Aorta (tissue), 5 donors: Measurements from ENCODE around the gene CTIF. TPM values are rescaled to one million over a fixed set of nuclear protein-coding genes. Genes with fewer than 3 reads are reported as not detected.

Experiments
- ATAC-seq: fragments of 200-7000 bp; cut with Tn5 transposase; one replicate; pipeline ENCODE4 v1.9.1; 2022; ENCODE audit warnings: moderate library complexity; ENCODE audit not compliant: low FRiP score
- DNase-seq, 2 donors: peaks; one replicate each; pipeline ENCODE4 v3.0.0-alpha.2; 2020
- H3K27ac ChIP-seq, 2 donors: one replicate each; pipeline ENCODE4 v1.5.1; 2013; ENCODE audit warnings: low read length in 2 of 2, mild to moderate bottlenecking in 2 of 2, moderate library complexity in 2 of 2, control low read depth in 1 of 2, inconsistent platforms in 1 of 2, low read depth in 1 of 2
- H3K27me3 ChIP-seq, 2 donors: one replicate each; pipeline ENCODE4 v1.6.1; 2013; ENCODE audit warnings: control low read depth in 1 of 2, low read length in 1 of 2, mild to moderate bottlenecking in 1 of 2, moderate library complexity in 1 of 2; ENCODE audit not compliant: insufficient read depth in 2 of 2, control insufficient read depth in 1 of 2
- H3K36me3 ChIP-seq, 2 donors: one replicate each; pipeline ENCODE4 v1.6.1; 2013; ENCODE audit warnings: control low read depth in 1 of 2, low read length in 1 of 2, mild to moderate bottlenecking in 1 of 2; ENCODE audit not compliant: insufficient read depth in 2 of 2, control insufficient read depth in 1 of 2
- H3K4me1 ChIP-seq, 2 donors: one replicate each; pipeline ENCODE4 v1.6.1; 2013; ENCODE audit warnings: low read length in 2 of 2, control low read depth in 1 of 2, mild to moderate bottlenecking in 1 of 2, moderate library complexity in 1 of 2; ENCODE audit not compliant: insufficient read depth in 2 of 2, control insufficient read depth in 1 of 2
- H3K4me3 ChIP-seq, 2 donors: one replicate each; pipeline ENCODE4 v1.5.1; 2013; ENCODE audit warnings: low read length in 2 of 2, control low read depth in 1 of 2, mild to moderate bottlenecking in 1 of 2
- H3K9me3 ChIP-seq: one replicate; pipeline ENCODE4 v1.6.1; 2013; ENCODE audit warnings: mild to moderate bottlenecking, low read length; ENCODE audit not compliant: control insufficient read depth
- WGBS, 2 donors: extraction: QIAGEN DNeasy Blood & Tissue Kit; methylation state at CpG; one replicate each; pipeline ENCODE4 v1.1.7; 2013; 5-methylcytosine and 5-hydroxymethylcytosine counted together
- intact Hi-C, 2 donors: fragments of 100-400 bp; cut with DNase I; formaldehyde crosslinking; loops; one replicate each; pipeline versions ENCODE4 v1.14.2 to v1.15.0; 2022
- polyA plus RNA-seq, 2 donors: library from polyadenylated mRNA; stranded (reverse); fragments of 200-250 nt; gene quantifications; one replicate each; pipeline ENCODE4 v1.2.3, GENCODE V29; 2013
- total RNA-seq, 2 donors: library from RNA; stranded (reverse); fragmentation: NEBNext Ultra II Directional; extraction: Animal tissue kit (Norgen Biotek cat#: 25700); gene quantifications; one replicate each; pipeline ENCODE4 v1.2.1, GENCODE V29; 2021
- donor health status: healthy with polysubstance abuse.
- donor health status: Bipolar disorder and iron deficiency.
- donor health status: DM: no; HTN: no; CAD: no.
- donor health status: DM: no; HTN: no; CAD: no.
- donor health status: DM: yes; HTN: yes; CAD: no.

CTIF gene
- total and polyA plus RNA-seq, 4 donors = 14.4 to 113 (median 93.4) TPM

- no peaks in the 10 kb centered on the region for H3K4me1 ChIP-seq
These were observed 301.7 kb downstream of the CTIF start for GRCh38 chr18:48840491-48840877.

GRCh38 chr18:48841381-48842258 is 302.8 kb downstream of the CTIF start:
- intact Hi-C loops = no loop called here
- DNase-seq = peak; percentile 88 to 89

More at GRCh38 chr18:48840491-48840877, 301.7 kb downstream of the CTIF start:
- ATAC-seq (no peak), DNase-seq (peak; percentile 9 to 37)
- intact Hi-C loops = no loop called here
- Histone ChIP-seq H3K27ac (no peak overlapping the region), H3K27me3 (no peaks in the 10 kb centered on the region), H3K9me3 (no peaks in the 10 kb centered on the region), H3K4me3 (no peak overlapping the region), H3K36me3 (no peaks in the 10 kb centered on the region)
- WGBS, 2 donors = 66 to 69% methylated on average over 3 of the region's 3 CpGs

GRCh38 chr18:48842259-48843061 is 303.6 kb downstream of the CTIF start:
- ATAC-seq (peak; percentile 28), DNase-seq (peak; percentile 44 to 75)
- intact Hi-C loops = no loop called here

More at GRCh38 chr18:48841381-48842258, 302.8 kb downstream of the CTIF start:
- no peaks in the 10 kb centered on the region for H3K9me3 ChIP-seq
- peak overlapping the region in 1 of 2 donors; percentile 35 for H3K27ac ChIP-seq
- 48 to 61% methylated on average over 31 of the region's 31 CpGs for WGBS, 2 donors
- no peaks in the 10 kb centered on the region for H3K4me1 ChIP-seq
- no peak overlapping the region for H3K4me3 ChIP-seq
- no peaks in the 10 kb centered on the region for H3K36me3 ChIP-seq
- peak; percentile 33 for ATAC-seq
- no peaks in the 10 kb centered on the region for H3K27me3 ChIP-seq

GRCh38 chr18:48843162-48843561 is 304.3 kb downstream of the CTIF start:
- H3K27me3 ChIP-seq = no peaks in the 10 kb centered on the region
- ATAC-seq (no peak), DNase-seq (peak; percentile 29 to 38)
- no peak overlapping the region for H3K4me3 ChIP-seq
- intact Hi-C loops = no loop called here
- H3K36me3 ChIP-seq = no peaks in the 10 kb centered on the region
- H3K9me3 ChIP-seq = no peaks in the 10 kb centered on the region
- no peaks in the 10 kb centered on the region for H3K4me1 ChIP-seq
- no peak overlapping the region for H3K27ac ChIP-seq
- 96 to 97% methylated on average over 8 of the region's 8 CpGs for WGBS, 2 donors

More at GRCh38 chr18:48842259-48843061, 303.6 kb downstream of the CTIF start:
- Histone ChIP-seq H3K27ac (no peak overlapping the region), H3K36me3 (no peaks in the 10 kb centered on the region), H3K4me1 (no peaks in the 10 kb centered on the region), H3K27me3 (no peaks in the 10 kb centered on the region), H3K9me3 (no peaks in the 10 kb centered on the region), H3K4me3 (no peak overlapping the region)
- 87 to 90% methylated on average over 19 of the region's 19 CpGs for WGBS, 2 donors

GRCh38 chr18:48843596-48843995 is 304.8 kb downstream of the CTIF start:
- 83 to 88% methylated on average over 4 of the region's 4 CpGs for WGBS, 2 donors
- intact Hi-C loops = no loop called here

GRCh38 chr18:48844271-48844670 is 305.4 kb downstream of the CTIF start:
- no peak overlapping the region for H3K27ac ChIP-seq
- H3K4me3 ChIP-seq = no peak overlapping the region
- intact Hi-C loops = no loop called here
- WGBS, 2 donors = 97 to 99% methylated on average over 9 of the region's 9 CpGs
- H3K4me1 ChIP-seq = no peaks in the 10 kb centered on the region
- H3K9me3 ChIP-seq = no peaks in the 10 kb centered on the region
- ATAC-seq (no peak), DNase-seq (peak; percentile 33 to 51)
- H3K36me3 ChIP-seq = no peaks in the 10 kb centered on the region
- no peaks in the 10 kb centered on the region for H3K27me3 ChIP-seq

More at GRCh38 chr18:48843596-48843995, 304.8 kb downstream of the CTIF start:
- Histone ChIP-seq H3K4me1 (no peaks in the 10 kb centered on the region), H3K27ac (no peak overlapping the region), H3K36me3 (no peaks in the 10 kb centered on the region), H3K9me3 (no peaks in the 10 kb centered on the region), H3K27me3 (no peaks in the 10 kb centered on the region), H3K4me3 (no peak overlapping the region)
- DNase-seq (peak in 1 of 2 donors; percentile 28), ATAC-seq (no peak)

GRCh38 chr18:48845174-48845573 is 306.3 kb downstream of the CTIF start:
- ATAC-seq (no peak), DNase-seq (peak; percentile 13 to 54)
- Histone ChIP-seq H3K36me3 (no peaks in the 10 kb centered on the region), H3K4me1 (no peaks in the 10 kb centered on the region), H3K4me3 (no peak overlapping the region), H3K9me3 (no peaks in the 10 kb centered on the region), H3K27me3 (no peaks in the 10 kb centered on the region), H3K27ac (no peak overlapping the region)
- 91 to 95% methylated on average over 4 of the region's 4 CpGs for WGBS, 2 donors
- intact Hi-C loops = no loop called here

GRCh38 chr18:48846423-48846932 is 307.6 kb downstream of the CTIF start:
- Histone ChIP-seq H3K4me1 (no peaks in the 10 kb centered on the region), H3K9me3 (no peaks in the 10 kb centered on the region), H3K27me3 (no peaks in the 10 kb centered on the region), H3K27ac (no peak overlapping the region), H3K36me3 (no peaks in the 10 kb centered on the region), H3K4me3 (no peak overlapping the region)
- no peak for DNase-seq
- ATAC-seq = no peak
- 97 to 100% methylated on average over 2 of the region's 2 CpGs for WGBS, 2 donors
- intact Hi-C loops = no loop called here
